ENCODE results near the gene ADAMTS3. TPM values are rescaled to one million over a fixed set of nuclear protein-coding genes. Genes with fewer than 3 reads are reported as not detected.
"Not testable (repeated sequence)": the region's sequence is repeated elsewhere in the genome, so short reads cannot be mapped to it uniquely, and the experiment has no call there.

ADAMTS3 gene
- total and polyA plus RNA-seq, 8 donors: 3.0 to 8.9 (median 7.4) TPM

DNA sequence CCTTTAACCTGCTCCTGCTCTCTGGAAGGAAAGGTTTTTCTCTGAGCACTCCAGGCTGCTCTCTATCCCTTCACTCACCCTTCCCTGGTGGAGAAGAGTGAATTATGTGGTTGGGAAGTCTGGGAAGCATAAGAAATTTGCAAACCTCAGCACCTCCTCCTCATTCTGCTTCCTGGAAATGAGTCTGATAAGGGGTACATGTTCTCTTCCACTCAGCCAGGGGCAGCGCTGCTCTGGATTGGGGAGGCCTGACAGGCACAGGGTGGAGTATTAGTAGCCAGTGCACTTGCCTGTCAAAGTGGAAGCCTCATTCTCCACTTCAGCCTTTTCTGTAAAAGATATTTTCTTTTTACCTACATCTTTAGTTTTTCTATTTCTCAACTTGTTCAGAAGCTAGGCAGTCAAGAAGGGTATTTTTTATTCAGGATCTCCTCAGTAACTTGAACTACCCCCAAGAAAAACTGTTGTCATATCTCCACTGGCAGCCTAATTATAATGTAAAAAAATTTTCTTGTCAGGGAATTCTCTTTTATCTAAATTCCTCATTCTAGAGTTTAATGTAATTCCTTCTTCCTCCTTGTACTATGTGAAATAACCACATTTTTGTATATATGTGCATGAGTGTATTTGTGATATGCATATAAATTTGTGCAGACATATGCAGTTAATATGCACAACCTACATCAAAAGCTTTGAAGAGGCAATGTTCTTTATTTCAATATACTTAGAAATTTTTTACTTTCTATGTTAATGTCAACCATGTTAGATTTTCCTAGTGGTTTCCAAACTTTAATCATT, 15.3 kb downstream of the ADAMTS3 start:
- Histone ChIP-seq H3K27ac (no peak overlapping the region), H3K27me3 (no peaks in the 10 kb centered on the region), H3K36me3 (no peaks in the 10 kb centered on the region), H3K9me3 (no peaks in the 10 kb centered on the region), H3K4me3 (no peak overlapping the region), H3K4me1 (no peaks in the 10 kb centered on the region)
- TF ChIP-seq, protein P1, sequence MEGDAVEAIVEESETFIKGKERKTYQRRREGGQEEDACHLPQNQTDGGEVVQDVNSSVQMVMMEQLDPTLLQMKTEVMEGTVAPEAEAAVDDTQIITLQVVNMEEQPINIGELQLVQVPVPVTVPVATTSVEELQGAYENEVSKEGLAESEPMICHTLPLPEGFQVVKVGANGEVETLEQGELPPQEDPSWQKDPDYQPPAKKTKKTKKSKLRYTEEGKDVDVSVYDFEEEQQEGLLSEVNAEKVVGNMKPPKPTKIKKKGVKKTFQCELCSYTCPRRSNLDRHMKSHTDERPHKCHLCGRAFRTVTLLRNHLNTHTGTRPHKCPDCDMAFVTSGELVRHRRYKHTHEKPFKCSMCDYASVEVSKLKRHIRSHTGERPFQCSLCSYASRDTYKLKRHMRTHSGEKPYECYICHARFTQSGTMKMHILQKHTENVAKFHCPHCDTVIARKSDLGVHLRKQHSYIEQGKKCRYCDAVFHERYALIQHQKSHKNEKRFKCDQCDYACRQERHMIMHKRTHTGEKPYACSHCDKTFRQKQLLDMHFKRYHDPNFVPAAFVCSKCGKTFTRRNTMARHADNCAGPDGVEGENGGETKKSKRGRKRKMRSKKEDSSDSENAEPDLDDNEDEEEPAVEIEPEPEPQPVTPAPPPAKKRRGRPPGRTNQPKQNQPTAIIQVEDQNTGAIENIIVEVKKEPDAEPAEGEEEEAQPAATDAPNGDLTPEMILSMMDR (IDR thresholded peaks at IDR 0.05): no peak
- intact Hi-C loops (cut with DNase I): no loop called here
- DNase-seq (no peak), ATAC-seq (no peak)

- Histone ChIP-seq H3K27me3 (no peaks in the 10 kb centered on the region), H3K4me1 (no peaks in the 10 kb centered on the region), H3K4me3 (no peak overlapping the region), H3K36me3 (no peaks in the 10 kb centered on the region), H3K27ac (no peak overlapping the region), H3K9me3 (no peaks in the 10 kb centered on the region)
- DNase-seq: no peak
- ATAC-seq: no peak
- TF ChIP-seq, protein P1 (IDR thresholded peaks at IDR 0.05): no peak
- intact Hi-C loops (cut with DNase I): no loop called here
These were observed 16.6 kb downstream of the ADAMTS3 start for GRCh38 chr4:72552447-72552846.

GRCh38 chr4:72546456-72546855, 22.6 kb downstream of the ADAMTS3 start:
- Histone ChIP-seq H3K36me3 (no peaks in the 10 kb centered on the region), H3K27ac (no peak overlapping the region), H3K27me3 (no peaks in the 10 kb centered on the region), H3K4me1 (no peaks in the 10 kb centered on the region), H3K4me3 (no peak overlapping the region), H3K9me3 (no peaks in the 10 kb centered on the region)
- DNase-seq: no peak
- TF ChIP-seq, protein P1 (IDR thresholded peaks at IDR 0.05): no peak
- intact Hi-C loops (cut with DNase I): no loop called here
- no peak for ATAC-seq

GRCh38 chr4:72540694-72541093, 28.3 kb downstream of the ADAMTS3 start:
- H3K4me3 ChIP-seq; H3K4me1 ChIP-seq; H3K27me3 ChIP-seq; H3K27ac ChIP-seq; DNase-seq; H3K36me3 ChIP-seq; ATAC-seq; intact Hi-C loops (cut with DNase I): not testable (repeated sequence)
- peaks cover 0 to 14% of the 10 kb centered on the region in 2 donors for H3K9me3 ChIP-seq

GRCh38 chr4:72538006-72538405, 31.0 kb downstream of the ADAMTS3 start:
- no peak overlapping the region for H3K27ac ChIP-seq
- H3K36me3 ChIP-seq: no peaks in the 10 kb centered on the region
- intact Hi-C loops (cut with DNase I): no loop called here
- no peak for DNase-seq
- TF ChIP-seq, protein P1 (IDR thresholded peaks at IDR 0.05): no peak
- no peak for ATAC-seq
- H3K27me3 ChIP-seq: no peaks in the 10 kb centered on the region
- no peaks in the 10 kb centered on the region for H3K4me1 ChIP-seq
- H3K4me3 ChIP-seq: no peak overlapping the region
- H3K9me3 ChIP-seq: peaks cover 0 to 14% of the 10 kb centered on the region in 2 donors

GRCh38 chr4:72536443-72536842, 32.6 kb downstream of the ADAMTS3 start:
- DNase-seq (no peak), ATAC-seq (no peak)
- peaks cover 0 to 14% of the 10 kb centered on the region in 2 donors for H3K9me3 ChIP-seq
- no peak overlapping the region for H3K4me3 ChIP-seq
- intact Hi-C loops (cut with DNase I): no loop called here
- H3K27me3 ChIP-seq: no peaks in the 10 kb centered on the region
- no peaks in the 10 kb centered on the region for H3K36me3 ChIP-seq
- no peak overlapping the region for H3K27ac ChIP-seq
- TF ChIP-seq, protein P1 (IDR thresholded peaks at IDR 0.05): no peak
- H3K4me1 ChIP-seq: no peaks in the 10 kb centered on the region
